Measurements from ENCODE around the gene TNRC6C.
A peak's percentile ranks its signal among the peaks of the same experiment; 100 is the strongest.

Gene TNRC6C

GRCh38 chr17:78129351-78130089 is 171.0 kb downstream of the TNRC6C start:
- DNase-seq = peak in 1 of 2 experiments; percentile 44

GRCh38 chr17:78130090-78130436 is 171.6 kb downstream of the TNRC6C start:
- peak in 1 of 2 experiments; percentile 62 for DNase-seq

GRCh38 chr17:78130437-78131101 is 172.1 kb downstream of the TNRC6C start, which contains the start of gene TMC8:
TSS of gene TMC8 (plus strand) at chr17:78130771. CDS start at chr17:78131589, 818 bp downstream.
- peak; percentile 99 for DNase-seq

- peak in 1 of 2 experiments; percentile 42 for DNase-seq
Observed at GRCh38 chr17:78131172-78132083, 172.9 kb downstream of the TNRC6C start.

GRCh38 chr17:78132084-78132676 is 173.7 kb downstream of the TNRC6C start:
- DNase-seq = peak; percentile 67 to 68

- no peak for DNase-seq
Observed at GRCh38 chr17:78132767-78133178, 174.3 kb downstream of the TNRC6C start.

GRCh38 chr17:78133179-78133951 is 174.9 kb downstream of the TNRC6C start:
- no peak for DNase-seq

- peak; percentile 81 to 88 for DNase-seq
Observed at GRCh38 chr17:78133971-78134898, 175.7 kb downstream of the TNRC6C start.

- DNase-seq = no peak
Observed at GRCh38 chr17:78134899-78135385, 176.4 kb downstream of the TNRC6C start.

- no peak for DNase-seq
Observed at GRCh38 chr17:78135858-78136500, 177.5 kb downstream of the TNRC6C start.

GRCh38 chr17:78137392-78138203 is 179.1 kb downstream of the TNRC6C start:
- DNase-seq = peak; percentile 42 to 78

GRCh38 chr17:78138204-78139060 is 179.9 kb downstream of the TNRC6C start:
- DNase-seq = peak; percentile 33 to 40

- DNase-seq = peak in 1 of 2 experiments; percentile 69
Observed at GRCh38 chr17:78139861-78140168, 181.3 kb downstream of the TNRC6C start.

- peak; percentile 99 for DNase-seq
Observed at GRCh38 chr17:78140169-78141051, 181.9 kb downstream of the TNRC6C start.

GRCh38 chr17:78141437-78142118 is 183.1 kb downstream of the TNRC6C start:
- no peak for DNase-seq

- no peak for DNase-seq
Observed at GRCh38 chr17:78142119-78142861, 183.8 kb downstream of the TNRC6C start.
